Neural progenitor cell (in vitro differentiated cells): Measurements from ENCODE around the gene TBC1D3B. TPM values are rescaled to one million over a fixed set of nuclear protein-coding genes. Genes with fewer than 3 reads are reported as not detected.
A peak's percentile ranks its signal among the peaks of the same experiment; 100 is the strongest.

ENCODE experiments used
- DNase-seq: peaks from one replicate; pipeline ENCODE4 v3.0.0-alpha.2; 2016; ENCODE audit warnings: low spot score
- H2AFZ ChIP-seq: fragments of 200-600 bp; sonication (generic); replicated peaks from 2 replicates; pipeline ENCODE4 v1.6.1; 2016; ENCODE audit warnings: antibody characterized with exemption
- H3F3A ChIP-seq: fragments of 200-600 bp; sonication (generic); 2 replicates; pipeline ENCODE4 v1.6.1; 2016; ENCODE audit warnings: antibody characterized with exemption, low read depth
- H3K27ac ChIP-seq: fragments of 200-600 bp; sonication (generic); 2 replicates; pipeline ENCODE4 v1.5.1; 2016; ENCODE audit warnings: mild to moderate bottlenecking
- H3K27me3 ChIP-seq: fragments of 200-600 bp; sonication (generic); 2 replicates; pipeline ENCODE4 v1.6.1; 2016; ENCODE audit warnings: mild to moderate bottlenecking, moderate library complexity
- H3K36me3 ChIP-seq: fragments of 200-600 bp; sonication (generic); 2 replicates; pipeline ENCODE4 v1.5.1; 2016
- H3K4me1 ChIP-seq: fragments of 200-600 bp; sonication (generic); 2 replicates; pipeline ENCODE4 v1.6.1; 2016; ENCODE audit warnings: mixed run types
- H3K4me2 ChIP-seq: fragments of 200-600 bp; sonication (generic); 2 replicates; pipeline ENCODE4 v1.6.1; 2016
- H3K4me3 ChIP-seq: fragments of 200-600 bp; sonication (generic); 2 replicates; pipeline ENCODE4 v1.5.1; 2016
- H3K79me2 ChIP-seq: fragments of 200-600 bp; sonication (generic); 2 replicates; pipeline ENCODE4 v1.6.1; 2016; ENCODE audit warnings: low read depth
- H3K9ac ChIP-seq: fragments of 200-600 bp; sonication (generic); 2 replicates; pipeline ENCODE4 v1.6.1; 2016
- H3K9me3 ChIP-seq: fragments of 200-600 bp; sonication (generic); 2 replicates; pipeline ENCODE4 v1.5.1; 2016; ENCODE audit warnings: low read depth
- H4K20me1 ChIP-seq: fragments of 200-600 bp; sonication (generic); 2 replicates; pipeline ENCODE4 v1.6.1; 2016; ENCODE audit warnings: low read depth
- H3K27ac Mint-ChIP-seq: 3 replicates; pipeline ENCODE4 v1.8.0; 2021; ENCODE audit warnings: mixed read lengths
- H3K27me3 Mint-ChIP-seq: 2 replicates; pipeline ENCODE4 v1.8.0; 2022; ENCODE audit warnings: low read depth, mild to moderate bottlenecking, inconsistent platforms, moderate library complexity, mixed read lengths; ENCODE audit not compliant: insufficient read depth
- H3K36me3 Mint-ChIP-seq: 3 replicates; pipeline ENCODE4 v1.8.0; 2021; ENCODE audit warnings: mixed read lengths
- H3K4me1 Mint-ChIP-seq: 3 replicates; pipeline ENCODE4 v1.8.0; 2021; ENCODE audit warnings: mixed read lengths
- H3K4me3 Mint-ChIP-seq: 3 replicates; pipeline ENCODE4 v1.8.0; 2021; ENCODE audit warnings: mild to moderate bottlenecking, moderate library complexity, mixed read lengths
- H3K9me3 Mint-ChIP-seq: 3 replicates; pipeline ENCODE4 v1.8.0; 2020; ENCODE audit warnings: mixed read lengths
- EZH2 ChIP-seq: fragments of 200-600 bp; sonication (generic); IDR thresholded peaks from 2 replicates; pipeline ENCODE4 v1.6.1; 2017; ENCODE audit warnings: antibody characterized with exemption, mild to moderate bottlenecking, moderate library complexity
- EZH2phosphoT487 ChIP-seq: fragments of 200-600 bp; sonication (generic); IDR thresholded peaks from 2 replicates; pipeline ENCODE4 v1.6.1; 2017; ENCODE audit warnings: antibody characterized with exemption
- total RNA-seq: library from RNA; depleted of rRNA; stranded (reverse); fragments of >200 nt; gene quantifications from 2 replicates; pipeline ENCODE4 v1.2.3, GENCODE V29; 2015; ENCODE audit warnings: low replicate concordance
- TF ChIP-seq, protein P1 (sequence below): fragments of 200-600 bp; sonication (generic); IDR thresholded peaks from 2 replicates; pipeline ENCODE4 v1.5.1; 2017; ENCODE audit warnings: antibody characterized with exemption, mild to moderate bottlenecking

The TBC1D3B gene
- total RNA-seq, 1 donor from 2014 or later, result not detected

DNA sequence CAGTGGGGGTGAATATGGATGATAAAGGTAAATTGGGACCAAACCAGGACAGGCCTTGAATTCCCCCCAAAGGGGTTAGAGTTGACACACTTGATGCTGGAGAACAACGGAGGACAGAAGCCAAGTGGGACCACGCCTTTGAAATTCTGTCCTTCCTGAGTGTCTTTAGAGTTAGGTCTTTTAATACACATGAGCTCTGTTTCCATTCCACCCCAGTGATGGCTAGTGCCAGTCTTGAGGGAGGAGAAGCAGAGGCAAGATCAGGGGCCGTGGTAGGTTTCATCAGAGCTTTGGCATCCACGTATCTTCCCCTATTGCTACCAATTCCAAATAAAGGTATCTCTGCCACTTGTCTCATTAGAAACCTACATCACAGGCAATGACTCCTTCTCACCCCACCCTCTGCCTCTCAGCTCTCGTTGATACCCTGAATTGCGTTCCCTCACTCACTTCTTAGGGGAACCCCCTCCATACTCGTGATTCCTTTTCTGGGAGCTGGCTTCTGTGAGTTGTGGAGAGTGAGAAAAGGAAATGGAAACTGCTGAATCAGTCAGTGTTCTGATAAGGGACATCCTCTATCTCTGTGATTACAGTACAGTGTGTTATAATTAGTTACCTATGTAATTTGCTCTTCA is 22.5 kb upstream of the TBC1D3B start:
- Histone ChIP-seq H3K27ac (no peak overlapping the region), H3F3A (no peaks in the 10 kb centered on the region), H3K9ac (no peak overlapping the region), H3K4me3 (no peak overlapping the region), H3K9me3 (no peaks in the 10 kb centered on the region), H3K36me3 (no peaks in the 10 kb centered on the region), H3K27me3 (peaks cover 8% of the 10 kb centered on the region), H2AFZ (no peak overlapping the region), H3K4me2 (no peak overlapping the region), H3K79me2 (no peaks in the 10 kb centered on the region), H4K20me1 (no peaks in the 10 kb centered on the region), H3K4me1 (peaks cover 11% of the 10 kb centered on the region)
- TF ChIP-seq, protein P1, sequence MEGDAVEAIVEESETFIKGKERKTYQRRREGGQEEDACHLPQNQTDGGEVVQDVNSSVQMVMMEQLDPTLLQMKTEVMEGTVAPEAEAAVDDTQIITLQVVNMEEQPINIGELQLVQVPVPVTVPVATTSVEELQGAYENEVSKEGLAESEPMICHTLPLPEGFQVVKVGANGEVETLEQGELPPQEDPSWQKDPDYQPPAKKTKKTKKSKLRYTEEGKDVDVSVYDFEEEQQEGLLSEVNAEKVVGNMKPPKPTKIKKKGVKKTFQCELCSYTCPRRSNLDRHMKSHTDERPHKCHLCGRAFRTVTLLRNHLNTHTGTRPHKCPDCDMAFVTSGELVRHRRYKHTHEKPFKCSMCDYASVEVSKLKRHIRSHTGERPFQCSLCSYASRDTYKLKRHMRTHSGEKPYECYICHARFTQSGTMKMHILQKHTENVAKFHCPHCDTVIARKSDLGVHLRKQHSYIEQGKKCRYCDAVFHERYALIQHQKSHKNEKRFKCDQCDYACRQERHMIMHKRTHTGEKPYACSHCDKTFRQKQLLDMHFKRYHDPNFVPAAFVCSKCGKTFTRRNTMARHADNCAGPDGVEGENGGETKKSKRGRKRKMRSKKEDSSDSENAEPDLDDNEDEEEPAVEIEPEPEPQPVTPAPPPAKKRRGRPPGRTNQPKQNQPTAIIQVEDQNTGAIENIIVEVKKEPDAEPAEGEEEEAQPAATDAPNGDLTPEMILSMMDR, result no peak
- no peak for TF ChIP-seq EZH2phosphoT487
- no peak for TF ChIP-seq EZH2
- Mint-ChIP-seq H3K4me3 (no peak overlapping the region), H3K4me1 (peaks cover 11% of the 10 kb centered on the region), H3K36me3 (no peaks in the 10 kb centered on the region), H3K27me3 (peaks cover 8% of the 10 kb centered on the region), H3K27ac (no peak overlapping the region), H3K9me3 (no peaks in the 10 kb centered on the region)
- no peak for DNase-seq

DNA sequence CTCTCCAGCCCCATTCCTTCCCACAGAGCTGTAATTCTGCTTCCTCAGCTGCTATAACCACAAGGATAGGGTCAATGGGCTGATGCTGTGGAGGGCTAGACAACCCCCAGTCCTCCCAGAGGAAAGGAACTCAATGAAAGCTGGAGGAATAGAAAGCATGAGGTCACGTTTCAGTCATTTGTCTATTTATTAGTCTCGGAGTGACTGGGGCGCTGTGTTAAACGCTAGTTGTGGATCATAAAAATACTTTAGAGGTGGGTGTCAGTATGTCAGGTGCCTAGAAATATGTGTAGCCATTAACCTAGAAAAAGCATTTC is 20.9 kb upstream of the TBC1D3B start:
- H3K36me3 ChIP-seq, result no peaks in the 10 kb centered on the region
- no peak for TF ChIP-seq EZH2
- TF ChIP-seq, protein P1, result no peak
- TF ChIP-seq EZH2phosphoT487, result no peak
- Mint-ChIP-seq H3K27me3 (peaks cover 8% of the 10 kb centered on the region), H3K9me3 (no peaks in the 10 kb centered on the region), H3K27ac (no peak overlapping the region), H3K4me3 (no peak overlapping the region), H3K4me1 (peaks cover 7% of the 10 kb centered on the region), H3K36me3 (no peaks in the 10 kb centered on the region)
- H3K4me3 ChIP-seq, result no peak overlapping the region
- no peak overlapping the region for H3K4me2 ChIP-seq
- H2AFZ ChIP-seq, result no peak overlapping the region
- no peaks in the 10 kb centered on the region for H4K20me1 ChIP-seq
- peaks cover 14% of the 10 kb centered on the region for H3K27me3 ChIP-seq
- H3K4me1 ChIP-seq, result peaks cover 5% of the 10 kb centered on the region
- H3K9ac ChIP-seq, result no peak overlapping the region
- H3K9me3 ChIP-seq, result no peaks in the 10 kb centered on the region
- H3K27ac ChIP-seq, result no peak overlapping the region
- no peak for DNase-seq
- no peaks in the 10 kb centered on the region for H3K79me2 ChIP-seq
- no peaks in the 10 kb centered on the region for H3F3A ChIP-seq

DNA sequence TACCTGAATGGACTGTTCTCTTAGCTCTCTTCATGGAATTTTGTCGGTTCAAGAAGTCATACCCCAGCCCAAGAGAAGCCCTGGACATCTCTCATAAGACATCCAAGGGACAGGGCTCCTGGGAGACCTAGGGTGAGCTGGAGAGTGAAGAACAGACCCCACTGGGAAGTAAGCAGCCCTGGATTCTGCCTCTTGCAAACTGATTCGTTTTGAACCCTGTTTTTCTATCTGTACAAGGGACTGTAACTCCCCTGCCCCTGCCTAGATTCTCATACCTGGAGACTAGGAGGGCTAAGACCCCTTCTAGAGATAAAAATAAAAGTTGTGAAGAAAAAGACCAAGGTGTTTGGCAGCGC is 19.7 kb upstream of the TBC1D3B start:
- TF ChIP-seq EZH2, result no peak
- TF ChIP-seq EZH2phosphoT487, result no peak
- TF ChIP-seq, protein P1, result no peak
- no peak overlapping the region for H3K27ac Mint-ChIP-seq
- peaks cover 5% of the 10 kb centered on the region for H3K4me1 ChIP-seq
- no peak overlapping the region for H3K9ac ChIP-seq
- no peaks in the 10 kb centered on the region for H3F3A ChIP-seq
- peaks cover 8% of the 10 kb centered on the region for H3K27me3 Mint-ChIP-seq
- no peak overlapping the region for H3K4me3 ChIP-seq
- no peak for DNase-seq
- H3K36me3 ChIP-seq, result no peaks in the 10 kb centered on the region
- H3K36me3 Mint-ChIP-seq, result no peaks in the 10 kb centered on the region
- H3K9me3 ChIP-seq, result no peaks in the 10 kb centered on the region
- H4K20me1 ChIP-seq, result no peaks in the 10 kb centered on the region
- peaks cover 7% of the 10 kb centered on the region for H3K4me1 Mint-ChIP-seq
- no peak overlapping the region for H3K4me3 Mint-ChIP-seq
- no peak overlapping the region for H3K27ac ChIP-seq
- no peaks in the 10 kb centered on the region for H3K79me2 ChIP-seq
- no peak overlapping the region for H3K4me2 ChIP-seq
- peak overlapping the region; percentile 86 for H2AFZ ChIP-seq
- H3K27me3 ChIP-seq, result peaks cover 14% of the 10 kb centered on the region
- H3K9me3 Mint-ChIP-seq, result no peaks in the 10 kb centered on the region
